MG63 (cell line): ENCODE measurements around the gene GGA3. TPM values are rescaled to one million over a fixed set of nuclear protein-coding genes. Genes with fewer than 3 reads are reported as not detected.
A peak's percentile ranks its signal among the peaks of the same experiment; 100 is the strongest.
"Not testable (repeated sequence)": the region's sequence is repeated elsewhere in the genome, so short reads cannot be mapped to it uniquely, and the experiment has no call there.

Source experiments
- DNase-seq: peaks from one replicate; pipeline ENCODE4 v3.0.0-alpha.2; 2020
- H3K27me3 ChIP-seq: fragments of 250-450 bp; sonication (Bioruptor Pico); 2 replicates; pipeline ENCODE4 v1.5.1; 2020; ENCODE audit warnings: mild to moderate bottlenecking, moderate library complexity
- H3K36me3 ChIP-seq: fragments of 250-450 bp; sonication (Bioruptor Pico); 2 replicates; pipeline ENCODE4 v1.5.1; 2020; ENCODE audit warnings: mild to moderate bottlenecking, moderate library complexity
- H3K4me3 ChIP-seq: fragments of 250-450 bp; sonication (Bioruptor Pico); 2 replicates; pipeline ENCODE4 v1.5.1; 2020; ENCODE audit warnings: mild to moderate bottlenecking, moderate library complexity
- H3K9me3 ChIP-seq: fragments of 250-450 bp; sonication (Bioruptor Pico); 2 replicates; pipeline ENCODE4 v1.5.1; 2020; ENCODE audit warnings: mild to moderate bottlenecking, moderate library complexity
- total RNA-seq: library from RNA; depleted of rRNA; stranded (reverse); fragments of >200 nt; shearing (Covaris generic); gene quantifications from 2 replicates; pipeline ENCODE4 v1.2.3, GENCODE V29; 2014; ENCODE audit warnings: low replicate concordance; rRNA removed

GGA3 gene
- total RNA-seq, result 5.8 and 9.2 TPM in 2 replicates

- peaks cover 49% of the 10 kb centered on the region for H3K36me3 ChIP-seq
Observed at GRCh38 chr17:75261336-75262111, at the start of gene GGA3, which contains the start of gene MRPS7. Gene GGA3 (minus strand): TSS chr17:75261606. CDS start chr17:75261587, 19 bp downstream. Gene MRPS7 (plus strand): TSS chr17:75261879. CDS start chr17:75261901, 22 bp downstream.

GRCh38 chr17:75308732-75309629 lies 47.6 kb upstream of the GGA3 start:
- no peak for DNase-seq
- Histone ChIP-seq H3K36me3 (no peaks in the 10 kb centered on the region), H3K9me3 (no peaks in the 10 kb centered on the region), H3K4me3 (no peak overlapping the region), H3K27me3 (no peaks in the 10 kb centered on the region)

More at GRCh38 chr17:75261336-75262111, at the start of gene GGA3, which contains the start of gene MRPS7:
- peak; percentile 95 for DNase-seq
- Histone ChIP-seq H3K9me3 (no peaks in the 10 kb centered on the region; the same call in 1 of the 2 replicates), H3K4me3 (peak within 1 kb of the TSS; percentile 98), H3K27me3 (no peaks in the 10 kb centered on the region)

- Histone ChIP-seq H3K4me3 (no peak overlapping the region), H3K36me3 (no peaks in the 10 kb centered on the region), H3K9me3 (no peaks in the 10 kb centered on the region), H3K27me3 (no peaks in the 10 kb centered on the region)
- no peak for DNase-seq
Observed at GRCh38 chr17:75307957-75308731, 46.7 kb upstream of the GGA3 start.

GRCh38 chr17:75301502-75302206 lies 40.2 kb upstream of the GGA3 start:
- DNase-seq, result no peak
- no peaks in the 10 kb centered on the region for H3K9me3 ChIP-seq
- H3K27me3 ChIP-seq, result no peaks in the 10 kb centered on the region
- H3K4me3 ChIP-seq, result no peak overlapping the region
- H3K36me3 ChIP-seq, result no peaks in the 10 kb centered on the region

- Histone ChIP-seq H3K36me3 (no peaks in the 10 kb centered on the region), H3K4me3 (no peak overlapping the region), H3K9me3 (no peaks in the 10 kb centered on the region), H3K27me3 (no peaks in the 10 kb centered on the region)
- DNase-seq, result no peak
Observed at GRCh38 chr17:75301049-75301448, 39.6 kb upstream of the GGA3 start.

- no peak overlapping the region for H3K4me3 ChIP-seq
- no peaks in the 10 kb centered on the region for H3K27me3 ChIP-seq
- DNase-seq, result no peak
- no peaks in the 10 kb centered on the region for H3K36me3 ChIP-seq
- no peaks in the 10 kb centered on the region for H3K9me3 ChIP-seq
Observed at GRCh38 chr17:75300280-75300679, 38.9 kb upstream of the GGA3 start.

- DNase-seq, result no peak
- Histone ChIP-seq H3K36me3 (no peaks in the 10 kb centered on the region), H3K27me3 (no peaks in the 10 kb centered on the region), H3K4me3 (no peak overlapping the region), H3K9me3 (no peaks in the 10 kb centered on the region)
Observed at GRCh38 chr17:75295201-75296158, 34.1 kb upstream of the GGA3 start.

- H3K36me3 ChIP-seq, DNase-seq: not testable (repeated sequence)
Observed at GRCh38 chr17:75292810-75293448, 31.5 kb upstream of the GGA3 start.

GRCh38 chr17:75289832-75290337 lies 28.5 kb upstream of the GGA3 start:
- H3K36me3 ChIP-seq, result peaks cover 25% of the 10 kb centered on the region
- no peak for DNase-seq
- no peaks in the 10 kb centered on the region for H3K27me3 ChIP-seq
- no peaks in the 10 kb centered on the region for H3K9me3 ChIP-seq
- peak overlapping the region; percentile 68 for H3K4me3 ChIP-seq

More at GRCh38 chr17:75292810-75293448, 31.5 kb upstream of the GGA3 start:
- not testable (repeated sequence) for H3K9me3 ChIP-seq, H3K27me3 ChIP-seq, H3K4me3 ChIP-seq

GRCh38 chr17:75289115-75289831 lies 27.9 kb upstream of the GGA3 start, which contains the start of gene SLC25A19:
Gene SLC25A19 (minus strand): TSS chr17:75289433. CDS start chr17:75286764, 2,669 bp downstream.
- Histone ChIP-seq H3K4me3 (peak within 1 kb of the TSS; percentile 68), H3K27me3 (no peaks in the 10 kb centered on the region), H3K9me3 (no peaks in the 10 kb centered on the region), H3K36me3 (peaks cover 26% of the 10 kb centered on the region)
- peak; percentile 100 for DNase-seq

GRCh38 chr17:75288770-75289114 lies 27.3 kb upstream of the GGA3 start:
- H3K36me3 ChIP-seq, result peaks cover 26% of the 10 kb centered on the region
- DNase-seq, result peak; percentile 43
- H3K9me3 ChIP-seq, result no peaks in the 10 kb centered on the region
- H3K27me3 ChIP-seq, result no peaks in the 10 kb centered on the region
- H3K4me3 ChIP-seq, result peak overlapping the region; percentile 68

- no peak for DNase-seq
- Histone ChIP-seq H3K36me3 (peaks cover 30% of the 10 kb centered on the region), H3K4me3 (peak overlapping the region; percentile 68), H3K9me3 (no peaks in the 10 kb centered on the region), H3K27me3 (no peaks in the 10 kb centered on the region)
Observed at GRCh38 chr17:75288359-75288758, 27.0 kb upstream of the GGA3 start.

- no peak for DNase-seq
- Histone ChIP-seq H3K4me3 (no peak overlapping the region), H3K36me3 (peaks cover 37% of the 10 kb centered on the region)
Observed at GRCh38 chr17:75287221-75287620, 25.8 kb upstream of the GGA3 start.

GRCh38 chr17:75285123-75285522 lies 23.7 kb upstream of the GGA3 start:
- Histone ChIP-seq H3K27me3 (no peaks in the 10 kb centered on the region), H3K4me3 (no peak overlapping the region), H3K9me3 (no peaks in the 10 kb centered on the region), H3K36me3 (peaks cover 43% of the 10 kb centered on the region)
- no peak for DNase-seq

More at GRCh38 chr17:75287221-75287620, 25.8 kb upstream of the GGA3 start:
- H3K27me3 ChIP-seq, result no peaks in the 10 kb centered on the region
- no peaks in the 10 kb centered on the region for H3K9me3 ChIP-seq
